ENCODE measurements around the gene SEMA5A.

- no peak for TF ChIP-seq CTCF (IDR thresholded peaks at IDR 0.05)
- TF ChIP-seq POLR2A (IDR thresholded peaks at IDR 0.05): no peak
These were observed 376.9 kb downstream of the SEMA5A start for GRCh38 chr5:9168791-9169556.
